Right renal cortex interstitium (tissue), 3 donors: Measurements from ENCODE around the gene NFIA. TPM values are rescaled to one million over a fixed set of nuclear protein-coding genes. Genes with fewer than 3 reads are reported as not detected.

Source experiments
- DNase-seq, 3 donors: peaks; one replicate each; pipeline ENCODE4 v3.0.0-alpha.2; 2013; ENCODE audit warnings: low read depth in 3 of 3, low spot score in 2 of 3
- polyA plus RNA-seq, 3 donors: library from polyadenylated mRNA; unstranded; fragments of 120-200 nt; gene quantifications; one replicate each; pipeline ENCODE4 v1.2.1, GENCODE V29; 2013; ENCODE audit not compliant: insufficient read length in 3 of 3

Gene NFIA
- polyA plus RNA-seq, 3 donors = 15.8 to 17.3 (median 16.3) TPM

DNA sequence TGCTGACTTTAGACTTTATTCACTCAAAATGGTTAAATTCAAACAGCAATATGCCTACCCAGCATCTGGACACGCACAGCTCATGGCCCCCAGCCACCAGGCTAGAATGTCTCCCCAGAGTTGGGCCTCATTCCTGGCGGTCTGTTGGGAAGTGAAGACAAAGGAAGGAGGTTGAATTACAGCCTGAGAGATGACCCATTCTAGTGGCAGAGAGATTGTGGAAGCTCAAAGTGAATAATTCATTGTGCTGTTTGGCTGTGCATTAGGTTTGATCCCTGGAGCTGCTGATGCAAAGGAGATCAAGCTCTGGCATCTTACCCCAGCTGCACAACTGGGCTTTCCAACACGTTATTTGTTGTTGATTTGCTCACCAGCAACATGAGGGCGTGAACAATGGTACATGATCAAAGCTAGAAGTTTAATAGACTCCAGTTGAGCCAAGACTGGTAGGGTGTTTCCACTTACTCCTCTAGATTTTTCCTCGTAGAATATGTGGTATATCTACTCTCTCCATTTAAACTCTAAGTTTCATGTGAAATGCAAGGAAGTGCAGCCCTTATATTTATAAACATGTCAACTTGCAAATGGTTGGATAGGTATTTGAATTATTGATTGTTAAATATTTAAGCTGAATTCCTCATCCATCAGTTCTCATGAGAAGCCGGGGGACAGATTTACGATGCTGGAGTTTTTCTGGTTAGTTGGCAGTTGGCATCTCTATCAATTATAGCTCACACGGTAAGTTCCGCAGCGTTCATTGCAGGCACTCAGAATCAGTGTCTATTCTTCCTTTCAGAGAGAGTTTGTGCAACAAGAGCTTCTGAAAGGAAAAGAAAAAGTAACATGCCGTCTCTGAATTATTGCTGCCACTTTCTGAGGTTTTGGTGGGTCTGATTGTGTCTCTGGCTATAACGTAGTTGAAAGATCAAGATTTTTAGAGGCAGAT lies 419.9 kb downstream of the NFIA start:
- no peak for DNase-seq

- DNase-seq = no peak
These were observed 421.9 kb downstream of the NFIA start for GRCh38 chr1:61504305-61504704.

- no peak for DNase-seq
These were observed 422.6 kb downstream of the NFIA start for GRCh38 chr1:61504852-61505390.

DNA sequence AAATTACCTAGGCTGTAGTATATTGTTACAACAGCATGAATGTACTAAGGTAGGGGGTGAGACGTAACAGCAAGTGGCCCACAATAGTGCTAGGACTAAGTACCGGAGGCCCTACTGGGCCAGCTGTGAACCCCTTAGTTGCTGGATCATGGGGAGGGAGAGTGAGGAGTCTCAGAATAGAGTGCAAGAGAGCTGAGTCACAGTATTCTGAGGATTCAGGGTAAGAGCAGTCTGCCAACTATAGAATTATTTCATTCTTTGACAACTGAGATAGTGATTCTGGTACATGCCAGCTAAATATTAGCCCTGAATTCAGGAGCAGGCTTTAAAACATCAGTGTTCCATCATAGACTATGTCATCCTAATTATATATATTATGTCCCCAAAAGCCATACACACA lies 423.9 kb downstream of the NFIA start:
- no peak for DNase-seq

DNA sequence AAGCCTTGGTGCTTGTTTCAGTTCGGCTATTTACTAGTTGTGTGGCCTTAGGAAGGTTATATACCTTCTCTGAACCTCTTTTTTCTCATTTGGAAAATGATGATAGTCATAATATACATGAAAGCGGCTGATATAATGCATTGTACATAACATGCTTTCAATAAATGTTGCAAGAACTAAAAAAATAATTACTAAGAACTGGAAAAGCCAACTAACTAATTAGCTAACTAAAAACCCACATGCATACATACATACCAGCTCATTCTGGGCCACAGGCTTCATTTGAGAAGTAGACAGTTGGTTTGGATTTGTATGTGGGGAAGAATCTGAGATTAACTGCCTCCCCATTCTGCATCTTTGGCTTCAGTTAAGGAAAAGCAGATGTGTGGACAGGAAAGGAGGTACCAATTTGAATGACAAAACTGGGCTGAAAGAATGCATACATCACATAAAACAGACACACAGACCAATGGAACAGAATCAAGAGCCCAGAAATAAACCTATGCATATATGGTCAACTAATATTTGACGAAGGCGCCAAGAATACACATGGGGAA lies 424.7 kb downstream of the NFIA start:
- no peak for DNase-seq
